ENCODE results near the gene LPAR1. TPM values are rescaled to one million over a fixed set of nuclear protein-coding genes. Genes with fewer than 3 reads are reported as not detected.
"Not testable (repeated sequence)": the region's sequence is repeated elsewhere in the genome, so short reads cannot be mapped to it uniquely, and the experiment has no call there.

Gene LPAR1
- total and polyA plus RNA-seq, 10 of the 15 experiments (the other 5 are each of a cell fraction or from before 2014, with no cell fraction given) = 3.3 to 12.9 (median 8.4) TPM

GRCh38 chr9:111047287-111047686 is 9.0 kb upstream of the LPAR1 start:
- WGBS (ENCODE audit: insufficient coverage, insufficient replicate concordance, low lambda C conversion rate, missing lambda C conversion rate) = 50% methylated on average over 2 of the region's 2 CpGs
- H3K4me2 ChIP-seq (ENCODE audit: control insufficient read depth, insufficient read depth); H3K4me1 ChIP-seq (ENCODE audit: control insufficient read depth, insufficient read depth, low read length); in situ Hi-C loops (cut with MboI); H4K20me1 ChIP-seq (ENCODE audit: control insufficient read depth, insufficient read depth); intact Hi-C loops (cut with micrococcal nuclease; ENCODE audit: unreplicated experiment); H3K27me3 ChIP-seq (replicated peaks in 1 of 2; ENCODE audit: control insufficient read depth in 2 of 2, insufficient read depth in 2 of 2, low read length in 1 of 2); H3K9ac ChIP-seq (ENCODE audit: control insufficient read depth, insufficient read depth, low read length); H3K27ac ChIP-seq (ENCODE audit: control insufficient read depth, insufficient read depth); H3K79me2 ChIP-seq (ENCODE audit: control insufficient read depth, insufficient read depth, low read length); H3K36me3 ChIP-seq (ENCODE audit: control insufficient read depth in 2 of 2, insufficient read depth in 2 of 2, low read length in 1 of 2); RAD21 ChIA-PET (ENCODE audit: unreplicated experiment); H3K4me3 ChIP-seq; DNase-seq (ENCODE audit: low read depth, low spot score); H3K9me3 ChIP-seq (replicated peaks; ENCODE audit: control insufficient read depth, insufficient read depth, low read length); H2AFZ ChIP-seq (ENCODE audit: control insufficient read depth, low read depth, low read length); BruUV-seq (replicated peaks); FAIRE-seq; ATAC-seq: not testable (repeated sequence)
- ChIA-PET CTCF (interaction anchor here (1.0 kb wide), 1 partner anchor 14 kb away, joined by 3 read pairs; no protein-coding TSS in a partner anchor), SMC1A (ENCODE audit: uncharacterized antibody, unreplicated experiment) (interaction anchor here (1.1 to 2.9 kb wide), 2 partner anchors 12 to 17 kb away, joined by 3 to 7 read pairs; no protein-coding TSS in a partner anchor), POLR2A (interaction anchor here (1.0 kb wide), 1 partner anchor 14 kb away, joined by 3 read pairs; no protein-coding TSS in a partner anchor)

- ChIA-PET RAD21 (ENCODE audit: unreplicated experiment) (interaction anchor here (1.7 to 4.4 kb wide), 4 partner anchors 21 to 108 kb away, joined by 5 to 56 read pairs (median 41); no protein-coding TSS in a partner anchor), CTCF (interaction anchor here (1.2 to 3.0 kb wide), 5 partner anchors 9 to 244 kb away, joined by 3 to 12 read pairs (median 3); no protein-coding TSS in a partner anchor), SMC1A (ENCODE audit: uncharacterized antibody, unreplicated experiment) (interaction anchor here (0.7 to 4.7 kb wide), 9 partner anchors 11 to 256 kb away, joined by 3 to 73 read pairs (median 15); no protein-coding TSS in a partner anchor), POLR2A (interaction anchor here (0.6 to 1.0 kb wide), 2 partner anchors 26 to 232 kb away, joined by 3 to 6 read pairs; no protein-coding TSS in a partner anchor)
- Histone ChIP-seq H3K9me3 (replicated peaks; ENCODE audit: control insufficient read depth, insufficient read depth, low read length) (no peaks in the 10 kb centered on the region; the same call in 2 of the 3 replicates), H3K4me3 (no peak overlapping the region), H3K36me3 (ENCODE audit: control insufficient read depth in 2 of 2, insufficient read depth in 2 of 2, low read length in 1 of 2) (no peaks in the 10 kb centered on the region), H4K20me1 (ENCODE audit: control insufficient read depth, insufficient read depth) (no peaks in the 10 kb centered on the region), H3K4me1 (ENCODE audit: control insufficient read depth, insufficient read depth, low read length) (no peaks in the 10 kb centered on the region), H2AFZ (ENCODE audit: control insufficient read depth, low read depth, low read length) (no peak overlapping the region), H3K27me3 (replicated peaks in 1 of 2; ENCODE audit: control insufficient read depth in 2 of 2, insufficient read depth in 2 of 2, low read length in 1 of 2) (peaks cover 0 to 8% of the 10 kb centered on the region in 2 experiments; a peak in 1 of 4 replicates), H3K4me2 (ENCODE audit: control insufficient read depth, insufficient read depth) (no peak overlapping the region), H3K79me2 (ENCODE audit: control insufficient read depth, insufficient read depth, low read length) (no peaks in the 10 kb centered on the region), H3K9ac (ENCODE audit: control insufficient read depth, insufficient read depth, low read length) (no peak overlapping the region), H3K27ac (ENCODE audit: control insufficient read depth, insufficient read depth) (no peak overlapping the region)
- in situ Hi-C loops (cut with MboI) (no loop called here), intact Hi-C loops (cut with micrococcal nuclease; ENCODE audit: unreplicated experiment) (no loop called here)
- DNase-seq (ENCODE audit: low read depth, low spot score) = no peak
- no peak for ATAC-seq
- whole genome bisulfite sequencing (ENCODE audit: insufficient coverage, insufficient replicate concordance, low lambda C conversion rate, missing lambda C conversion rate) = 35% methylated on average over 5 of the region's 5 CpGs
- no peak for FAIRE-seq
- BruUV-seq (replicated peaks) = no TSS peak
- TF ChIP-seq ZNF687 (IDR thresholded peaks at IDR 0.05) = no peak
- no peak for TF ChIP-seq POLR2AphosphoS2 (IDR thresholded peaks at IDR 0.05; ENCODE audit: low read depth, low read length)
- TF ChIP-seq ELK1 (IDR thresholded peaks at IDR 0.05; ENCODE audit: low read depth, low read length) = no peak
- no peak for TF ChIP-seq TAF1 (IDR thresholded peaks at IDR 0.05; ENCODE audit: borderline replicate concordance, low read depth, low read length)
- no peak for TF ChIP-seq BCLAF1 (IDR thresholded peaks at IDR 0.05)
- TF ChIP-seq KAT2A (conservative IDR thresholded peaks at IDR 0.05; ENCODE audit: control insufficient read depth, low read depth, low read length) = no peak
- no peak for TF ChIP-seq LARP7 (IDR thresholded peaks at IDR 0.05)
Observed at GRCh38 chr9:111041902-111042301, 3.6 kb upstream of the LPAR1 start.

Data from GM12878 (cell line).